Astrocyte (in vitro differentiated cells and primary cell): ENCODE measurements around the gene BIRC6.

Experiments
- CTCF ChIP-seq: IDR thresholded peaks from 2 replicates; pipeline ENCODE4 v1.5.1; 2011; ENCODE audit warnings: low read depth, mild to moderate bottlenecking, inconsistent platforms, low read length, moderate library complexity; ENCODE audit not compliant: insufficient read depth
- EZH2 ChIP-seq: IDR thresholded peaks from 2 replicates; pipeline ENCODE4 v1.6.1; 2012; ENCODE audit warnings: mild to moderate bottlenecking, low read length, inconsistent platforms; ENCODE audit not compliant: insufficient read depth

DNA sequence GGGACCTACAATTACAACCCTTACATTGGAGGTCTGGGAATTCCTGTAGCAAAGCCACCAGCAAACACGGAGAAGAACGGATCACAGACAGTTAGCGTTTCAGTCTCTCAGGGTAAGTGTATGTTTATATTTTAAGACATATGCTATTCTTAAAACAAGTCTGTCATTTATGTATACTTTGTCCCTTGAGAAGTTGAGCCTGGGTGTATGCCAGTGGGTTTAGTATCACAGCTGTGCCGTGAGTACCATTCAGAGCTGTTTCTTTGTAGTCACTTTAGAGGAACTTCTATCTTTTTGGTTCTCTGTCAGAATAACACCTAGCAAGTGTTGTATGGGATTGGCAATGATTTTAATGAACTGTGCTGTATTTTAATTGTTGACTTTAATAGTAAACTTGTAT is 125.6 kb downstream of the BIRC6 start:
- no peak for TF ChIP-seq CTCF
- TF ChIP-seq EZH2 = no peak
